ENCODE results near the gene ARID3A.

The ARID3A gene

GRCh38 chr19:994516-994915 is 68.7 kb downstream of the ARID3A start:
- H3K9me3 ChIP-seq (ENCODE audit: control insufficient read depth, insufficient read depth, low read length) = no peaks in the 10 kb centered on the region
- H3K27me3 ChIP-seq (ENCODE audit: control insufficient read depth, insufficient read depth, low read length) = peaks cover 19% of the 10 kb centered on the region
- H3K9ac ChIP-seq (ENCODE audit: low read depth, low read length) = no peak overlapping the region
- H3K4me1 ChIP-seq (ENCODE audit: control insufficient read depth, insufficient read depth, low read length) = no peaks in the 10 kb centered on the region; the same call in 1 of the 2 replicates
- no peak overlapping the region for H3K4me3 ChIP-seq (ENCODE audit: low read depth, low read length)
- peaks cover 22% of the 10 kb centered on the region for H3K36me3 ChIP-seq (ENCODE audit: control insufficient read depth, insufficient read depth, low read length)
- no peak overlapping the region for H3K27ac ChIP-seq (ENCODE audit: low read depth, low read length)

- H3K36me3 ChIP-seq (ENCODE audit: control insufficient read depth, insufficient read depth, low read length) = peaks cover 16% of the 10 kb centered on the region
- no peaks in the 10 kb centered on the region; the same call in 1 of the 2 replicates for H3K4me1 ChIP-seq (ENCODE audit: control insufficient read depth, insufficient read depth, low read length)
- no peak overlapping the region for H3K4me3 ChIP-seq (ENCODE audit: low read depth, low read length)
- peaks cover 24% of the 10 kb centered on the region for H3K27me3 ChIP-seq (ENCODE audit: control insufficient read depth, insufficient read depth, low read length)
- H3K9me3 ChIP-seq (ENCODE audit: control insufficient read depth, insufficient read depth, low read length) = no peaks in the 10 kb centered on the region
- no peak overlapping the region for H3K9ac ChIP-seq (ENCODE audit: low read depth, low read length)
- no peak overlapping the region for H3K27ac ChIP-seq (ENCODE audit: low read depth, low read length)
Measured at GRCh38 chr19:995051-995827, 69.4 kb downstream of the ARID3A start.

- Histone ChIP-seq H3K9ac (ENCODE audit: low read depth, low read length) (no peak overlapping the region), H3K27me3 (ENCODE audit: control insufficient read depth, insufficient read depth, low read length) (peaks cover 32% of the 10 kb centered on the region)
Measured at GRCh38 chr19:996051-996838, 70.4 kb downstream of the ARID3A start.

GRCh38 chr19:998064-998463 is 72.2 kb downstream of the ARID3A start:
- peaks cover 4% of the 10 kb centered on the region for H3K36me3 ChIP-seq (ENCODE audit: control insufficient read depth, insufficient read depth, low read length)
- no peaks in the 10 kb centered on the region for H3K9me3 ChIP-seq (ENCODE audit: control insufficient read depth, insufficient read depth, low read length)
- no peak overlapping the region for H3K9ac ChIP-seq (ENCODE audit: low read depth, low read length)
- H3K4me1 ChIP-seq (ENCODE audit: control insufficient read depth, insufficient read depth, low read length) = no peaks in the 10 kb centered on the region
- H3K27ac ChIP-seq (ENCODE audit: low read depth, low read length) = no peak overlapping the region
- peaks cover 35% of the 10 kb centered on the region for H3K27me3 ChIP-seq (ENCODE audit: control insufficient read depth, insufficient read depth, low read length)
- H3K4me3 ChIP-seq (ENCODE audit: low read depth, low read length) = no peak overlapping the region

More at GRCh38 chr19:996051-996838, 70.4 kb downstream of the ARID3A start:
- Histone ChIP-seq H3K4me1 (ENCODE audit: control insufficient read depth, insufficient read depth, low read length) (no peaks in the 10 kb centered on the region), H3K9me3 (ENCODE audit: control insufficient read depth, insufficient read depth, low read length) (no peaks in the 10 kb centered on the region), H3K4me3 (ENCODE audit: low read depth, low read length) (peak overlapping the region; percentile 47), H3K27ac (ENCODE audit: low read depth, low read length) (no peak overlapping the region), H3K36me3 (ENCODE audit: control insufficient read depth, insufficient read depth, low read length) (peaks cover 7% of the 10 kb centered on the region)

GRCh38 chr19:999379-999719 is 73.5 kb downstream of the ARID3A start:
- Histone ChIP-seq H3K36me3 (ENCODE audit: control insufficient read depth, insufficient read depth, low read length) (peaks cover under 1% of the 10 kb centered on the region), H3K27me3 (ENCODE audit: control insufficient read depth, insufficient read depth, low read length) (peaks cover 35% of the 10 kb centered on the region), H3K4me1 (ENCODE audit: control insufficient read depth, insufficient read depth, low read length) (no peaks in the 10 kb centered on the region), H3K4me3 (ENCODE audit: low read depth, low read length) (no peak overlapping the region), H3K9me3 (ENCODE audit: control insufficient read depth, insufficient read depth, low read length) (no peaks in the 10 kb centered on the region), H3K9ac (ENCODE audit: low read depth, low read length) (no peak overlapping the region), H3K27ac (ENCODE audit: low read depth, low read length) (no peak overlapping the region)

GRCh38 chr19:1000095-1000494 is 74.3 kb downstream of the ARID3A start, which contains the start of gene GRIN3B:
TSS of gene GRIN3B (plus strand) at chr19:1000419. CDS start at chr19:1000438, 19 bp downstream.
- H3K9ac ChIP-seq (ENCODE audit: low read depth, low read length) = no peak within 1 kb of the TSS
- peaks cover 35% of the 10 kb centered on the region for H3K27me3 ChIP-seq (ENCODE audit: control insufficient read depth, insufficient read depth, low read length)

GRCh38 chr19:1000591-1001537 is 75.0 kb downstream of the ARID3A start:
- H3K27ac ChIP-seq (ENCODE audit: low read depth, low read length) = no peak overlapping the region
- peak overlapping the region; percentile 59; the same call in 1 of the 2 replicates for H3K4me3 ChIP-seq (ENCODE audit: low read depth, low read length)
- no peaks in the 10 kb centered on the region for H3K4me1 ChIP-seq (ENCODE audit: control insufficient read depth, insufficient read depth, low read length)
- peaks cover 35% of the 10 kb centered on the region for H3K27me3 ChIP-seq (ENCODE audit: control insufficient read depth, insufficient read depth, low read length)
- H3K36me3 ChIP-seq (ENCODE audit: control insufficient read depth, insufficient read depth, low read length) = no peaks in the 10 kb centered on the region
- H3K9me3 ChIP-seq (ENCODE audit: control insufficient read depth, insufficient read depth, low read length) = no peaks in the 10 kb centered on the region
- H3K9ac ChIP-seq (ENCODE audit: low read depth, low read length) = no peak overlapping the region

More at GRCh38 chr19:1000095-1000494, 74.3 kb downstream of the ARID3A start, which contains the start of gene GRIN3B:
- Histone ChIP-seq H3K36me3 (ENCODE audit: control insufficient read depth, insufficient read depth, low read length) (no peaks in the 10 kb centered on the region), H3K9me3 (ENCODE audit: control insufficient read depth, insufficient read depth, low read length) (no peaks in the 10 kb centered on the region), H3K4me3 (ENCODE audit: low read depth, low read length) (peak within 1 kb of the TSS; percentile 59; the same call in 1 of the 2 replicates), H3K4me1 (ENCODE audit: control insufficient read depth, insufficient read depth, low read length) (no peaks in the 10 kb centered on the region), H3K27ac (ENCODE audit: low read depth, low read length) (no peak within 1 kb of the TSS)

GRCh38 chr19:1001538-1002166 is 75.8 kb downstream of the ARID3A start:
- Histone ChIP-seq H3K9ac (ENCODE audit: low read depth, low read length) (no peak overlapping the region), H3K36me3 (ENCODE audit: control insufficient read depth, insufficient read depth, low read length) (no peaks in the 10 kb centered on the region), H3K4me1 (ENCODE audit: control insufficient read depth, insufficient read depth, low read length) (no peaks in the 10 kb centered on the region), H3K27me3 (ENCODE audit: control insufficient read depth, insufficient read depth, low read length) (peaks cover 35% of the 10 kb centered on the region), H3K27ac (ENCODE audit: low read depth, low read length) (no peak overlapping the region), H3K9me3 (ENCODE audit: control insufficient read depth, insufficient read depth, low read length) (no peaks in the 10 kb centered on the region), H3K4me3 (ENCODE audit: low read depth, low read length) (no peak overlapping the region)

GRCh38 chr19:1002600-1002999 is 76.8 kb downstream of the ARID3A start:
- H3K36me3 ChIP-seq (ENCODE audit: control insufficient read depth, insufficient read depth, low read length) = no peaks in the 10 kb centered on the region
- H3K9ac ChIP-seq (ENCODE audit: low read depth, low read length) = no peak overlapping the region
- H3K27ac ChIP-seq (ENCODE audit: low read depth, low read length) = no peak overlapping the region
- H3K4me1 ChIP-seq (ENCODE audit: control insufficient read depth, insufficient read depth, low read length) = no peaks in the 10 kb centered on the region
- H3K4me3 ChIP-seq (ENCODE audit: low read depth, low read length) = no peak overlapping the region
- no peaks in the 10 kb centered on the region for H3K9me3 ChIP-seq (ENCODE audit: control insufficient read depth, insufficient read depth, low read length)
- peaks cover 29% of the 10 kb centered on the region for H3K27me3 ChIP-seq (ENCODE audit: control insufficient read depth, insufficient read depth, low read length)

GRCh38 chr19:1003283-1003682 is 77.4 kb downstream of the ARID3A start:
- Histone ChIP-seq H3K4me1 (ENCODE audit: control insufficient read depth, insufficient read depth, low read length) (no peaks in the 10 kb centered on the region), H3K9me3 (ENCODE audit: control insufficient read depth, insufficient read depth, low read length) (no peaks in the 10 kb centered on the region), H3K27ac (ENCODE audit: low read depth, low read length) (no peak overlapping the region), H3K27me3 (ENCODE audit: control insufficient read depth, insufficient read depth, low read length) (peaks cover 22% of the 10 kb centered on the region), H3K36me3 (ENCODE audit: control insufficient read depth, insufficient read depth, low read length) (no peaks in the 10 kb centered on the region), H3K4me3 (ENCODE audit: low read depth, low read length) (no peak overlapping the region), H3K9ac (ENCODE audit: low read depth, low read length) (no peak overlapping the region)

All from HUES48 (cell line).